Kidney (tissue), 14 donors: ENCODE measurements around the gene ME3. TPM values are rescaled to one million over a fixed set of nuclear protein-coding genes. Genes with fewer than 3 reads are reported as not detected.

Experiments
- DNase-seq, 5 donors: peaks; one replicate each; pipeline ENCODE4 v3.0.0-alpha.2; 2013 to 2020
- FAIRE-seq: peaks from 2 replicates; lab custom pipeline; 2012; peaks lifted over from hg19 to GRCh38; lab: Jason Lieb, UNC
- H3K27ac ChIP-seq, 2 donors: one replicate each; pipeline ENCODE4 v1.7.0; 2013; ENCODE audit warnings: low read depth in 2 of 2, low read length in 2 of 2, inconsistent platforms in 1 of 2
- H3K27me3 ChIP-seq: one replicate; pipeline ENCODE4 v1.7.1; 2013; ENCODE audit warnings: low read length, inconsistent platforms; ENCODE audit not compliant: control insufficient read depth, insufficient read depth
- H3K36me3 ChIP-seq, 3 donors: one replicate each; pipeline versions ENCODE4 v1.7.0 to v1.7.1; 2013; ENCODE audit warnings: low read length in 3 of 3, control low read depth in 1 of 3, inconsistent platforms in 1 of 3; ENCODE audit not compliant: insufficient read depth in 3 of 3, control insufficient read depth in 2 of 3
- H3K4me1 ChIP-seq, 3 donors: one replicate each; pipeline versions ENCODE4 v1.7.0 to v1.7.1; 2013; ENCODE audit warnings: low read length in 3 of 3, inconsistent platforms in 1 of 3, low read depth in 1 of 3; ENCODE audit not compliant: control insufficient read depth in 2 of 3, insufficient read depth in 2 of 3
- H3K4me3 ChIP-seq, 3 donors: one replicate each; pipeline versions ENCODE4 v1.7.0 to v1.8.1; 2013; ENCODE audit warnings: low read length in 3 of 3, control low read depth in 1 of 3, inconsistent platforms in 1 of 3
- H3K9ac ChIP-seq, 3 donors: one replicate each; pipeline versions ENCODE4 v1.7.0 to v1.7.1; 2013; ENCODE audit warnings: low read length in 3 of 3, control low read depth in 1 of 3, inconsistent platforms in 1 of 3
- H3K9me3 ChIP-seq, 3 donors: one replicate each; pipeline versions ENCODE4 v1.7.0 to v1.7.1; 2013; ENCODE audit warnings: low read length in 3 of 3, control low read depth in 1 of 3, inconsistent platforms in 1 of 3; ENCODE audit not compliant: control insufficient read depth in 2 of 3, insufficient read depth in 1 of 3
- CTCF ChIP-seq: IDR thresholded peaks from 3 replicates; pipeline ENCODE4 v1.5.1; 2012; ENCODE audit warnings: mild to moderate bottlenecking, moderate library complexity, borderline replicate concordance; ENCODE audit not compliant: insufficient read depth; ENCODE audit errors: extremely low read depth
- intact Hi-C: fragments of 100-400 bp; cut with DNase I; formaldehyde crosslinking; loops from one replicate; pipeline ENCODE4 v1.11.1; 2022
- polyA plus RNA-seq: library from polyadenylated mRNA; stranded (reverse); fragments of 350-450 nt; fragmentation: Illumina TruSeq; extraction: RNeasy Lipid Tissue Mini Kit (QIAGEN cat#74804); gene quantifications from one replicate; pipeline ENCODE4 v1.2.3, GENCODE V29; 2014; ENCODE audit warnings: low read depth, low replicate concordance; ENCODE audit not compliant: insufficient read depth
- total RNA-seq: library from RNA; stranded (reverse); fragmentation: NEBNext Ultra II Directional; extraction: Animal tissue kit (Norgen Biotek cat#: 25700); gene quantifications from one replicate; pipeline ENCODE4 v1.2.1, GENCODE V29; 2021
- donor health status: control.
- donor health status: control.
- donor health status: control.
- donor health status: control.
- donor health status: control.
- donor health status: DM: yes; HTN: yes; CAD: no.
- donor health status: Normal renal cell carcinoma (clear cell type).

ME3 gene
- total and polyA plus RNA-seq, 2 donors from 2014 or later: 13.2 to 32.2 TPM

DNA sequence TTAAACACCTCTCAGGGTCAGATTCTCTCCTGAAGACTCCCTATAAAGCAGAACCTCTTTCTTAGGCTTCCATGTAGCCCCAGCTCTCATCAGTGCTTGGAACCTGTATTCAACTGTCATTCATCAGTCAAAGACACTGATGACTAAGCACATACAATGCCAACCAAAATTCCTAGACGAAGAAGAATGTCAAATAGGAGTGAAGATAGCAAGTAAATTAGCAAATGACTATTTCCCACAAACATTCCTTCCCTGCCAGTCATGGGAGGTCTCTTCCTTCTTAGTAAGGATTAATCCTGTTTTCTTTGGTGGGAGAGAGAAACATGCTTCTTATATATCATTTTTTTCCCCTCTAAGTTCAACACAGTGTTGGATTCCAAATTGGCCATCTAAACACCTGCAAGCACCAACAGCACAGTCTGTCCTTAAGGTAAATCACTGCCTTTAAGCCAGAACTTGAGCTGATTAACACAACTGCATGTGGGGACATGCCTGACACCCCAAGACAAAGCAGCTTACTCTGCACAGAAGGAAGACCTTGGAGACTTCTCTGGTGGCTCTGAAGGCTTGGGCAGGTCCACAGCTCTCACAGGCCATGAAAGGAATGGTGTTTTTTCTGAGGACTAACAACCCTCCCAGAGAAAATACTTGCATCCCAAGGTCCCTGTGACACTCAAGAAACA, 47.5 kb upstream of the ME3 start:
- FAIRE-seq: no peak
- intact Hi-C loops: no loop called here

GRCh38 chr11:86718999-86719398, 46.6 kb upstream of the ME3 start:
- no peak overlapping the region for H3K9ac ChIP-seq
- H3K9me3 ChIP-seq: peaks cover 0 to 3% (median 0%) of the 10 kb centered on the region in 3 donors
- H3K27ac ChIP-seq: no peak overlapping the region
- no peak for FAIRE-seq
- no peak for DNase-seq
- H3K4me1 ChIP-seq: peaks cover 0 to 5% (median 0%) of the 10 kb centered on the region in 3 donors
- no peak for TF ChIP-seq CTCF
- H3K4me3 ChIP-seq: no peak overlapping the region
- intact Hi-C loops: no loop called here
- no peaks in the 10 kb centered on the region for H3K27me3 ChIP-seq
- H3K36me3 ChIP-seq: no peaks in the 10 kb centered on the region

More for the DNA sequence above, 47.5 kb upstream of the ME3 start:
- H3K27me3 ChIP-seq: no peaks in the 10 kb centered on the region
- no peaks in the 10 kb centered on the region for H3K36me3 ChIP-seq
- DNase-seq: no peak
- no peak overlapping the region for H3K9ac ChIP-seq
- H3K4me1 ChIP-seq: peaks cover 0 to 5% (median 0%) of the 10 kb centered on the region in 3 donors
- no peak overlapping the region for H3K4me3 ChIP-seq
- H3K27ac ChIP-seq: no peak overlapping the region
- TF ChIP-seq CTCF: no peak
- H3K9me3 ChIP-seq: peaks cover 0 to 3% (median 0%) of the 10 kb centered on the region in 3 donors

- FAIRE-seq: no peak
Measured at GRCh38 chr11:86718521-86718920, 46.1 kb upstream of the ME3 start.

More at GRCh38 chr11:86718521-86718920, 46.1 kb upstream of the ME3 start:
- Histone ChIP-seq H3K36me3 (no peaks in the 10 kb centered on the region), H3K4me3 (no peak overlapping the region), H3K27ac (no peak overlapping the region), H3K27me3 (no peaks in the 10 kb centered on the region), H3K9ac (no peak overlapping the region), H3K4me1 (peaks cover 0 to 5% (median 0%) of the 10 kb centered on the region in 3 donors), H3K9me3 (peaks cover 0 to 3% (median 0%) of the 10 kb centered on the region in 3 donors)
- no peak for TF ChIP-seq CTCF
- no peak for DNase-seq
- intact Hi-C loops: no loop called here
